Measurements from ENCODE around the gene RASSF8. TPM values are rescaled to one million over a fixed set of nuclear protein-coding genes. Genes with fewer than 3 reads are reported as not detected.

The RASSF8 gene
- total and polyA plus RNA-seq, 2 experiments from 2014 or later, result 11.5 to 30.6 TPM

GRCh38 chr12:26055087-26055486, 96.6 kb downstream of the RASSF8 start:
- Mint-ChIP-seq H3K9me3 (no peaks in the 10 kb centered on the region), H3K36me3 (ENCODE audit: low read depth) (peaks cover 12% of the 10 kb centered on the region), H3K27ac (no peak overlapping the region), H3K4me1 (peaks cover 7% of the 10 kb centered on the region; the same call in 2 of the 3 replicates), H3K27me3 (ENCODE audit: insufficient read depth, low read depth, poor library complexity) (no peaks in the 10 kb centered on the region), H3K4me3 (no peak overlapping the region)
- H3K27me3 ChIP-seq (ENCODE audit: insufficient read depth), result no peaks in the 10 kb centered on the region
- H3K4me1 ChIP-seq (ENCODE audit: insufficient read depth), result peaks cover 4% of the 10 kb centered on the region
- H3K4me3 ChIP-seq, result no peak overlapping the region
- H3F3A ChIP-seq (replicated peaks; ENCODE audit: low read depth), result no peaks in the 10 kb centered on the region
- ATAC-seq, result no peak
- H3K27ac ChIP-seq (ENCODE audit: low read depth), result no peak overlapping the region
- H4K20me1 ChIP-seq (replicated peaks; ENCODE audit: insufficient read depth), result no peaks in the 10 kb centered on the region
- no peak for DNase-seq (ENCODE audit: low spot score)
- no peaks in the 10 kb centered on the region for H3K36me3 ChIP-seq (ENCODE audit: insufficient read depth)
- H3K9me2 ChIP-seq (ENCODE audit: insufficient read depth), result no peaks in the 10 kb centered on the region
- no peak overlapping the region for H2AFZ ChIP-seq
- H3K79me2 ChIP-seq (replicated peaks; ENCODE audit: insufficient read depth), result peaks cover 28% of the 10 kb centered on the region
- TF ChIP-seq REST (IDR thresholded peaks at IDR 0.05; ENCODE audit: unreplicated experiment), result no peak
- TF ChIP-seq CTCF (conservative IDR thresholded peaks at IDR 0.05; ENCODE audit: low read depth in 2 of 2), result no peak
- TF ChIP-seq STAT1 (IDR thresholded peaks at IDR 0.05; ENCODE audit: unreplicated experiment), result no peak
- TF ChIP-seq NANOG (IDR thresholded peaks at IDR 0.05; ENCODE audit: borderline replicate concordance), result no peak
- TF ChIP-seq ZNF462 (CRISPR knock-in tag; IDR thresholded peaks at IDR 0.05), result no peak
- H3K4me2 ChIP-seq, result no peak overlapping the region
